Ishikawa (cell line): ENCODE results near the gene HSDL1.

Experiments
- CEBPB ChIP-seq: IDR thresholded peaks from 2 replicates; pipeline ENCODE4 v1.6.1; 2012
- CREB1 ChIP-seq: IDR thresholded peaks from 2 replicates; pipeline ENCODE4 v1.6.1; 2012; ENCODE audit warnings: low read depth
- EGR1 ChIP-seq: IDR thresholded peaks from 2 replicates; pipeline ENCODE4 v1.6.1; 2012
- EP300 ChIP-seq: IDR thresholded peaks from 2 replicates; pipeline ENCODE4 v1.6.1; 2012; ENCODE audit warnings: borderline replicate concordance
- FOXM1 ChIP-seq: IDR thresholded peaks from 2 replicates; pipeline ENCODE4 v1.6.1; 2012; ENCODE audit warnings: low read depth, borderline replicate concordance
- MAX ChIP-seq: IDR thresholded peaks from 2 replicates; pipeline ENCODE4 v1.6.1; 2012
- NFIC ChIP-seq: IDR thresholded peaks from 2 replicates; pipeline ENCODE4 v1.6.1; 2012
- RAD21 ChIP-seq: IDR thresholded peaks from 2 replicates; pipeline ENCODE4 v1.6.1; 2012; ENCODE audit warnings: low read depth
- REST ChIP-seq: IDR thresholded peaks from 2 replicates; pipeline ENCODE4 v1.6.1; 2012; ENCODE audit warnings: low read depth, mild to moderate bottlenecking
- TAF1 ChIP-seq: IDR thresholded peaks from 2 replicates; pipeline ENCODE4 v1.6.1; 2012; ENCODE audit warnings: low read depth, mild to moderate bottlenecking
- TCF12 ChIP-seq: IDR thresholded peaks from 2 replicates; pipeline ENCODE4 v1.6.1; 2012; ENCODE audit warnings: low read depth
- TEAD4 ChIP-seq: IDR thresholded peaks from 2 replicates; pipeline ENCODE4 v1.6.1; 2012
- USF1 ChIP-seq: IDR thresholded peaks from 2 replicates; pipeline ENCODE4 v1.6.1; 2012
- YY1 ChIP-seq: IDR thresholded peaks from 2 replicates; pipeline ENCODE4 v1.6.1; 2012; ENCODE audit warnings: low read depth
- ZBTB7A ChIP-seq: IDR thresholded peaks from 2 replicates; pipeline ENCODE4 v1.6.1; 2012; ENCODE audit warnings: low read depth

HSDL1 gene

GRCh38 chr16:84150926-84151325 is 5.9 kb upstream of the HSDL1 start:
- no peak for TF ChIP-seq RAD21
- no peak for TF ChIP-seq FOXM1
- no peak for TF ChIP-seq EP300
- no peak for TF ChIP-seq TAF1
- no peak for TF ChIP-seq EGR1
- TF ChIP-seq TCF12, result no peak
- TF ChIP-seq CEBPB, result no peak
- TF ChIP-seq MAX, result no peak

- TF ChIP-seq RAD21, result no peak
- no peak for TF ChIP-seq CEBPB
- no peak; the same call in 1 of the 2 replicates for TF ChIP-seq MAX
- no peak for TF ChIP-seq REST
- no peak for TF ChIP-seq NFIC
- TF ChIP-seq TEAD4, result no peak
- TF ChIP-seq FOXM1, result no peak
- TF ChIP-seq ZBTB7A, result peak; percentile 71
- TF ChIP-seq TCF12, result no peak
Measured at GRCh38 chr16:84144209-84144858, 643 bp downstream of the HSDL1 start.

GRCh38 chr16:84143784-84144199 is 1.2 kb downstream of the HSDL1 start:
- no peak for TF ChIP-seq YY1
- no peak for TF ChIP-seq FOXM1
- no peak for TF ChIP-seq TEAD4
- no peak for TF ChIP-seq TCF12
- no peak for TF ChIP-seq MAX
- no peak for TF ChIP-seq CREB1
- no peak for TF ChIP-seq EP300
- no peak for TF ChIP-seq CEBPB
- TF ChIP-seq USF1, result no peak
- no peak for TF ChIP-seq NFIC

GRCh38 chr16:84143081-84143480 is 1.9 kb downstream of the HSDL1 start:
- TF ChIP-seq TCF12 (no peak), EP300 (no peak), YY1 (no peak), ZBTB7A (no peak), EGR1 (no peak)

GRCh38 chr16:84141143-84141670 is 3.8 kb downstream of the HSDL1 start:
- no peak for TF ChIP-seq TCF12
- no peak for TF ChIP-seq CREB1
- no peak for TF ChIP-seq FOXM1
- TF ChIP-seq MAX, result no peak
- no peak for TF ChIP-seq USF1
- TF ChIP-seq RAD21, result no peak
- TF ChIP-seq NFIC, result no peak
- TF ChIP-seq YY1, result no peak
- TF ChIP-seq TAF1, result no peak
- TF ChIP-seq EGR1, result no peak
- TF ChIP-seq REST, result no peak
- TF ChIP-seq CEBPB, result no peak
- no peak for TF ChIP-seq EP300
- TF ChIP-seq TEAD4, result no peak
- no peak for TF ChIP-seq ZBTB7A

- TF ChIP-seq NFIC (no peak), MAX (no peak), REST (no peak), TCF12 (no peak), USF1 (no peak), RAD21 (no peak), CEBPB (no peak), EP300 (no peak), TAF1 (no peak), CREB1 (no peak), FOXM1 (no peak), TEAD4 (no peak), EGR1 (no peak), YY1 (no peak), ZBTB7A (no peak)
Measured at GRCh38 chr16:84139628-84140258, 5.2 kb downstream of the HSDL1 start.
